ENCODE results near the gene NRXN3.

DNA sequence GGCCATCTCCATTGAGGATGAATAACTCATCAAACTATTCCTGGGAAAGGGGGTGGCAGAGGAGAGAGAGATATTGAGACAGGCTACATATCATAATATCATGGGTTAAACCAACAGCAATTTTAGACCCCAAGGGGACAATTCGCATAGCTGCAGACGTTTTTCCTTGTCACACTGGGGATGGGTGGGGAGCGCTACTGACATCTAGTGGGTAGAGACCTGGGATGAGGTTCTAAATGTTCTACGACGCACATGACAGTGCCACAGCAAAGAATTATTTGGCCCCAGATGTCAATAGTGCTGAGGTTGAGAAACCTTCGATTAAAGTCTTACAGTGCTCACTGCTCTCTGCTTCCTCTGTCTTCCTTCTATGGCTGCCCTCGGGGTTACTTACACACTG is 425.6 kb downstream of the NRXN3 start:
- TF ChIP-seq GATA3 (IDR thresholded peaks at IDR 0.05; ENCODE audit: low read depth, low read length) (no peak), GATA2 (IDR thresholded peaks at IDR 0.05; ENCODE audit: low read depth, low read length) (no peak)

All from SH-SY5Y (cell line).